GM13977 (cell line): ENCODE results near the gene AUTS2.

ENCODE experiments used
- DNase-seq: peaks from one replicate; pipeline ENCODE4 v3.0.0; 2012; ENCODE audit warnings: low spot score
- CTCF ChIP-seq: IDR thresholded peaks from 2 replicates; pipeline ENCODE4 v1.5.1; 2012; ENCODE audit warnings: mild to moderate bottlenecking, control low read depth; ENCODE audit not compliant: insufficient read depth; ENCODE audit errors: extremely low read depth, missing control alignments
- in situ Hi-C: fragments of 300-500 bp; cut with MboI; formaldehyde crosslinking; loops from one replicate; pipeline ENCODE4 v1.12.0; 2022; ENCODE audit warnings: low sequenced_read_pairs, low pct_unique_long_range_greater_than_20kb, mixed read lengths, inconsistent platforms; ENCODE audit not compliant: unreplicated experiment

Gene AUTS2

GRCh38 chr7:70257921-70258320 is 659.6 kb downstream of the AUTS2 start:
- TF ChIP-seq CTCF = no peak
- no peak for DNase-seq
- in situ Hi-C loops = no loop called here

GRCh38 chr7:70259502-70259901 is 661.2 kb downstream of the AUTS2 start:
- no peak for TF ChIP-seq CTCF
- in situ Hi-C loops = no loop called here
- DNase-seq = no peak

- no peak for DNase-seq
- in situ Hi-C loops = no loop called here
- no peak for TF ChIP-seq CTCF
These were observed 665.4 kb downstream of the AUTS2 start for GRCh38 chr7:70263471-70264255.

GRCh38 chr7:70266186-70266585 is 667.9 kb downstream of the AUTS2 start:
- in situ Hi-C loops = no loop called here
- DNase-seq = no peak
- no peak for TF ChIP-seq CTCF

- in situ Hi-C loops = no loop called here
- TF ChIP-seq CTCF = no peak
- DNase-seq = no peak
These were observed 669.3 kb downstream of the AUTS2 start for GRCh38 chr7:70267381-70268120.

GRCh38 chr7:70268179-70268578 is 669.9 kb downstream of the AUTS2 start:
- DNase-seq = no peak
- no peak for TF ChIP-seq CTCF

More at GRCh38 chr7:70268179-70268578, 669.9 kb downstream of the AUTS2 start:
- in situ Hi-C loops = no loop called here
